Lower leg skin (tissue), 4 donors: ENCODE data around the gene INPP5D. TPM values are rescaled to one million over a fixed set of nuclear protein-coding genes. Genes with fewer than 3 reads are reported as not detected.
"Not testable (repeated sequence)": the region's sequence is repeated elsewhere in the genome, so short reads cannot be mapped to it uniquely, and the experiment has no call there.

Experiments used
- DNase-seq, 2 donors: peaks; one replicate each; pipeline ENCODE4 v3.0.0-alpha.2; 2019; ENCODE audit warnings: low spot score in 2 of 2
- H3K4me3 ChIP-seq: fragments of 200-600 bp; sonication (generic); 2 replicates; pipeline ENCODE4 v1.5.1; 2017; ENCODE audit warnings: mild to moderate bottlenecking, low read depth; ENCODE audit not compliant: poor library complexity, severe bottlenecking
- CTCF ChIP-seq, 3 donors: fragments of 450-650 bp; IDR thresholded peaks; one replicate each; pipeline ENCODE4 v1.5.1; 2016; ENCODE audit warnings: antibody characterized with exemption in 3 of 3, mild to moderate bottlenecking in 3 of 3, moderate library complexity in 2 of 3
- POLR2A ChIP-seq, 2 donors: fragments of 450-650 bp; IDR thresholded peaks; one replicate each; pipeline ENCODE4 v1.6.1; 2016 to 2017; ENCODE audit warnings: antibody characterized with exemption in 2 of 2, mild to moderate bottlenecking in 1 of 2, moderate library complexity in 1 of 2
- WGBS, 2 donors: methylation state at CpG; one replicate each; pipeline ENCODE4 v1.1.5; 2018; 5-methylcytosine and 5-hydroxymethylcytosine counted together
- intact Hi-C: fragments of 100-400 bp; cut with DNase I; formaldehyde crosslinking; loops from one replicate; pipeline ENCODE4 v1.15.0; 2023; ENCODE audit warnings: low total_unique reads
- total RNA-seq, 4 donors: library from RNA; depleted of rRNA; stranded (reverse); fragments of >200 nt; gene quantifications; one replicate each; pipeline ENCODE4 v1.1.0, GENCODE V29; 2016

Gene INPP5D
- total RNA-seq, 4 donors from 2014 or later: 8.6 to 15.0 (median 13.0) TPM

GRCh38 chr2:233047206-233047605, 12.9 kb upstream of the INPP5D start:
- intact Hi-C loops: loop anchor here (10.0 kb wide), 1 partner anchor 192 kb away; no protein-coding TSS in a partner anchor
- H3K4me3 ChIP-seq: no peak overlapping the region
- peak in 1 of 2 donors; percentile 40 for DNase-seq
- no peak for TF ChIP-seq POLR2A (IDR thresholded peaks at IDR 0.05)
- TF ChIP-seq CTCF (IDR thresholded peaks at IDR 0.05): no peak
- WGBS, 2 donors: 87 to 98% methylated on average over 3 of the region's 3 CpGs

- H3K4me3 ChIP-seq: no peak overlapping the region
- TF ChIP-seq POLR2A (IDR thresholded peaks at IDR 0.05) (no peak), CTCF (IDR thresholded peaks at IDR 0.05) (no peak)
- WGBS, 2 donors: 47 to 55% methylated on average over 9 of the region's 9 CpGs
- peak in 1 of 2 donors; percentile 53 for DNase-seq
- intact Hi-C loops: loop anchor here (10.0 kb wide), 1 partner anchor 193 kb away; no protein-coding TSS in a partner anchor
Observed at GRCh38 chr2:233047667-233048066, 12.5 kb upstream of the INPP5D start.

GRCh38 chr2:233048569-233049193, 11.5 kb upstream of the INPP5D start:
- H3K4me3 ChIP-seq: no peak overlapping the region
- TF ChIP-seq CTCF (IDR thresholded peaks at IDR 0.05) (no peak), POLR2A (IDR thresholded peaks at IDR 0.05) (no peak)
- DNase-seq: peak in 1 of 2 donors; percentile 72
- intact Hi-C loops: loop anchor here (10.0 kb wide), 1 partner anchor 194 kb away; no protein-coding TSS in a partner anchor
- 61 to 64% methylated on average over 10 of the region's 10 CpGs for WGBS, 2 donors

GRCh38 chr2:233049194-233049761, 10.9 kb upstream of the INPP5D start:
- WGBS, 2 donors: 26 to 38% methylated on average over 4 of the region's 4 CpGs
- no peak for TF ChIP-seq CTCF (IDR thresholded peaks at IDR 0.05)
- TF ChIP-seq POLR2A (IDR thresholded peaks at IDR 0.05): no peak
- intact Hi-C loops: loop anchor here (10.0 kb wide), 1 partner anchor 194 kb away; no protein-coding TSS in a partner anchor
- H3K4me3 ChIP-seq: no peak overlapping the region
- DNase-seq: peak in 1 of 2 donors; percentile 61

GRCh38 chr2:233051241-233052149, 8.6 kb upstream of the INPP5D start:
- H3K4me3 ChIP-seq: no peak overlapping the region
- intact Hi-C loops: no loop called here
- WGBS, 2 donors: 23 to 33% methylated on average over 24 of the region's 24 CpGs
- peak; percentile 69 to 92 for DNase-seq
- TF ChIP-seq CTCF (IDR thresholded peaks at IDR 0.05) (no peak), POLR2A (IDR thresholded peaks at IDR 0.05) (no peak)

- DNase-seq: peak in 1 of 2 donors; percentile 61
- H3K4me3 ChIP-seq, intact Hi-C loops: not testable (repeated sequence)
- WGBS, 2 donors: 89 to 91% methylated on average over 4 of the region's 4 CpGs
Observed at GRCh38 chr2:233052517-233052916, 7.6 kb upstream of the INPP5D start.
